Activated naive CD8-positive, alpha-beta T cell treated with anti-CD3 and anti-CD28 coated beads for 36 hours (primary cell): Measurements from ENCODE around the gene C12orf54. TPM values are rescaled to one million over a fixed set of nuclear protein-coding genes. Genes with fewer than 3 reads are reported as not detected.
"Not testable (repeated sequence)": the region's sequence is repeated elsewhere in the genome, so short reads cannot be mapped to it uniquely, and the experiment has no call there.

Source experiments
- DNase-seq: peaks from one replicate; pipeline ENCODE4 v3.0.0; 2021
- H3K27ac Mint-ChIP-seq: one replicate; pipeline ENCODE4 v1.8.0; 2022; ENCODE audit warnings: mild to moderate bottlenecking, moderate library complexity, mixed read lengths
- H3K27me3 Mint-ChIP-seq: one replicate; pipeline ENCODE4 v1.8.0; 2022; ENCODE audit warnings: mild to moderate bottlenecking, mixed read lengths
- H3K36me3 Mint-ChIP-seq: one replicate; pipeline ENCODE4 v1.8.0; 2021; ENCODE audit warnings: mild to moderate bottlenecking, mixed read lengths
- H3K4me1 Mint-ChIP-seq: one replicate; pipeline ENCODE4 v1.8.0; 2021; ENCODE audit warnings: mixed read lengths
- H3K4me3 Mint-ChIP-seq: one replicate; pipeline ENCODE4 v1.8.0; 2022; ENCODE audit warnings: mild to moderate bottlenecking, moderate library complexity, mixed read lengths
- H3K9me3 Mint-ChIP-seq: one replicate; pipeline ENCODE4 v1.8.0; 2022; ENCODE audit warnings: mixed read lengths
- total RNA-seq, 2 experiments: library from RNA; stranded (reverse); gene quantifications; one replicate each; pipeline ENCODE4 v1.2.3, GENCODE V29; 2021

C12orf54 gene
- total RNA-seq, 2 experiments from 2014 or later: not detected

GRCh38 chr12:48482930-48483329 is 632 bp downstream of the C12orf54 start:
- peaks cover 2% of the 10 kb centered on the region for H3K4me1 Mint-ChIP-seq
- H3K27ac Mint-ChIP-seq: no peak overlapping the region
- DNase-seq: no peak
- H3K9me3 Mint-ChIP-seq: peaks cover 6% of the 10 kb centered on the region
- H3K4me3 Mint-ChIP-seq: no peak overlapping the region
- no peaks in the 10 kb centered on the region for H3K27me3 Mint-ChIP-seq
- H3K36me3 Mint-ChIP-seq: no peaks in the 10 kb centered on the region

- H3K27me3 Mint-ChIP-seq: no peaks in the 10 kb centered on the region
- H3K9me3 Mint-ChIP-seq: no peaks in the 10 kb centered on the region
- H3K27ac Mint-ChIP-seq: no peak overlapping the region
- peaks cover 6% of the 10 kb centered on the region for H3K4me1 Mint-ChIP-seq
- H3K36me3 Mint-ChIP-seq: no peaks in the 10 kb centered on the region
- no peak for DNase-seq
- no peak overlapping the region for H3K4me3 Mint-ChIP-seq
Measured at GRCh38 chr12:48486261-48486660, 4.0 kb downstream of the C12orf54 start.

- H3K9me3 Mint-ChIP-seq: no peaks in the 10 kb centered on the region
- no peaks in the 10 kb centered on the region for H3K27me3 Mint-ChIP-seq
- no peaks in the 10 kb centered on the region for H3K36me3 Mint-ChIP-seq
- H3K27ac Mint-ChIP-seq: no peak overlapping the region
- DNase-seq: no peak
- H3K4me3 Mint-ChIP-seq: no peak overlapping the region
- peaks cover 6% of the 10 kb centered on the region for H3K4me1 Mint-ChIP-seq
Measured at GRCh38 chr12:48486679-48487078, 4.4 kb downstream of the C12orf54 start.

- Mint-ChIP-seq H3K36me3 (no peaks in the 10 kb centered on the region), H3K4me1 (peaks cover 6% of the 10 kb centered on the region), H3K4me3 (no peak overlapping the region), H3K27me3 (no peaks in the 10 kb centered on the region), H3K27ac (no peak overlapping the region), H3K9me3 (no peaks in the 10 kb centered on the region)
- DNase-seq: no peak
Measured at GRCh38 chr12:48489012-48489411, 6.7 kb downstream of the C12orf54 start.

GRCh38 chr12:48489456-48489855 is 7.2 kb downstream of the C12orf54 start:
- not testable (repeated sequence) for H3K27ac Mint-ChIP-seq, H3K27me3 Mint-ChIP-seq, H3K4me1 Mint-ChIP-seq, DNase-seq, H3K36me3 Mint-ChIP-seq, H3K9me3 Mint-ChIP-seq, H3K4me3 Mint-ChIP-seq

GRCh38 chr12:48500281-48500680 is 18.0 kb downstream of the C12orf54 start:
- H3K4me1 Mint-ChIP-seq, H3K9me3 Mint-ChIP-seq, H3K27ac Mint-ChIP-seq, DNase-seq, H3K27me3 Mint-ChIP-seq, H3K36me3 Mint-ChIP-seq, H3K4me3 Mint-ChIP-seq: not testable (repeated sequence)

GRCh38 chr12:48506836-48507235 is 24.5 kb downstream of the C12orf54 start:
- H3K4me1 Mint-ChIP-seq, H3K4me3 Mint-ChIP-seq, H3K36me3 Mint-ChIP-seq, H3K27ac Mint-ChIP-seq, H3K9me3 Mint-ChIP-seq, H3K27me3 Mint-ChIP-seq, DNase-seq: not testable (repeated sequence)

GRCh38 chr12:48508987-48509386 is 26.7 kb downstream of the C12orf54 start:
- H3K4me3 Mint-ChIP-seq: no peak overlapping the region
- peaks cover 9% of the 10 kb centered on the region for H3K9me3 Mint-ChIP-seq
- peaks cover 10% of the 10 kb centered on the region for H3K27me3 Mint-ChIP-seq
- peaks cover 10% of the 10 kb centered on the region for H3K4me1 Mint-ChIP-seq
- no peak for DNase-seq
- H3K36me3 Mint-ChIP-seq: no peaks in the 10 kb centered on the region
- no peak overlapping the region for H3K27ac Mint-ChIP-seq

- H3K4me1 Mint-ChIP-seq: peaks cover 10% of the 10 kb centered on the region
Measured at GRCh38 chr12:48510111-48510510, 27.8 kb downstream of the C12orf54 start.

GRCh38 chr12:48512855-48513254 is 30.6 kb downstream of the C12orf54 start:
- Mint-ChIP-seq H3K4me1 (peaks cover 10% of the 10 kb centered on the region), H3K9me3 (peaks cover 12% of the 10 kb centered on the region), H3K27ac (peak overlapping the region; percentile 79), H3K27me3 (peaks cover 4% of the 10 kb centered on the region), H3K4me3 (no peak overlapping the region), H3K36me3 (peaks cover 4% of the 10 kb centered on the region)
- peak; percentile 5 for DNase-seq

More at GRCh38 chr12:48510111-48510510, 27.8 kb downstream of the C12orf54 start:
- Mint-ChIP-seq H3K36me3 (peaks cover 4% of the 10 kb centered on the region), H3K27ac (no peak overlapping the region), H3K27me3 (peaks cover 8% of the 10 kb centered on the region), H3K4me3 (no peak overlapping the region), H3K9me3 (peaks cover 12% of the 10 kb centered on the region)
- DNase-seq: no peak

GRCh38 chr12:48514728-48515127 is 32.4 kb downstream of the C12orf54 start:
- Mint-ChIP-seq H3K4me3 (no peak overlapping the region), H3K4me1 (peaks cover 10% of the 10 kb centered on the region), H3K27me3 (peaks cover 4% of the 10 kb centered on the region), H3K36me3 (peaks cover 4% of the 10 kb centered on the region), H3K9me3 (peaks cover 12% of the 10 kb centered on the region), H3K27ac (no peak overlapping the region)
- no peak for DNase-seq

- DNase-seq, H3K9me3 Mint-ChIP-seq: not testable (repeated sequence)
Measured at GRCh38 chr12:48520381-48520780, 38.1 kb downstream of the C12orf54 start.

GRCh38 chr12:48525332-48525731 is 43.0 kb downstream of the C12orf54 start, which contains the start of gene OR8S1:
TSS of gene OR8S1 (plus strand) at chr12:48525632. CDS start at chr12:48525632, 0 bp downstream.
- H3K4me1 Mint-ChIP-seq: no peaks in the 10 kb centered on the region
- peaks cover 4% of the 10 kb centered on the region for H3K27me3 Mint-ChIP-seq
- H3K4me3 Mint-ChIP-seq: no peak within 1 kb of the TSS
- no peaks in the 10 kb centered on the region for H3K9me3 Mint-ChIP-seq
- H3K27ac Mint-ChIP-seq: no peak within 1 kb of the TSS
- no peak for DNase-seq
- no peaks in the 10 kb centered on the region for H3K36me3 Mint-ChIP-seq

More at GRCh38 chr12:48520381-48520780, 38.1 kb downstream of the C12orf54 start:
- not testable (repeated sequence) for H3K4me3 Mint-ChIP-seq, H3K27ac Mint-ChIP-seq, H3K4me1 Mint-ChIP-seq, H3K36me3 Mint-ChIP-seq, H3K27me3 Mint-ChIP-seq

GRCh38 chr12:48527891-48528670 is 45.8 kb downstream of the C12orf54 start:
- H3K4me1 Mint-ChIP-seq: peaks cover 15% of the 10 kb centered on the region
- no peaks in the 10 kb centered on the region for H3K9me3 Mint-ChIP-seq
- DNase-seq: no peak
- H3K27ac Mint-ChIP-seq: no peak overlapping the region
- no peaks in the 10 kb centered on the region for H3K36me3 Mint-ChIP-seq
- H3K27me3 Mint-ChIP-seq: no peaks in the 10 kb centered on the region
- no peak overlapping the region for H3K4me3 Mint-ChIP-seq

- Mint-ChIP-seq H3K9me3 (peaks cover 11% of the 10 kb centered on the region), H3K27ac (peak overlapping the region; percentile 0), H3K4me3 (no peak overlapping the region), H3K4me1 (peaks cover 25% of the 10 kb centered on the region), H3K27me3 (peaks cover 4% of the 10 kb centered on the region), H3K36me3 (no peaks in the 10 kb centered on the region)
- no peak for DNase-seq
Measured at GRCh38 chr12:48532601-48533000, 50.3 kb downstream of the C12orf54 start.

GRCh38 chr12:48536602-48537001 is 54.3 kb downstream of the C12orf54 start:
- Mint-ChIP-seq H3K4me1 (peaks cover 38% of the 10 kb centered on the region), H3K4me3 (no peak overlapping the region), H3K36me3 (peaks cover 4% of the 10 kb centered on the region), H3K27me3 (peaks cover 4% of the 10 kb centered on the region), H3K27ac (no peak overlapping the region), H3K9me3 (peaks cover 11% of the 10 kb centered on the region)
- DNase-seq: no peak
